H7 (cell line): ENCODE data around the gene RAMAC. TPM values are rescaled to one million over a fixed set of nuclear protein-coding genes. Genes with fewer than 3 reads are reported as not detected.
"Not testable (repeated sequence)": the region's sequence is repeated elsewhere in the genome, so short reads cannot be mapped to it uniquely, and the experiment has no call there.

ENCODE experiments used
- DNase-seq: peaks from one replicate; pipeline ENCODE4 v3.0.0; 2012
- H3K27me3 ChIP-seq: 2 replicates; pipeline ENCODE4 v1.6.0; 2011; ENCODE audit warnings: mild to moderate bottlenecking, low read length; ENCODE audit not compliant: control insufficient read depth, insufficient read depth
- H3K36me3 ChIP-seq: replicated peaks from 2 replicates; pipeline ENCODE4 v1.5.1; 2011; ENCODE audit warnings: low read length; ENCODE audit not compliant: control insufficient read depth, insufficient read depth
- H3K4me3 ChIP-seq: 2 replicates; pipeline ENCODE4 v1.5.1; 2011; ENCODE audit warnings: low read depth, mild to moderate bottlenecking, control low read depth, low read length, moderate library complexity; ENCODE audit not compliant: insufficient read depth
- total RNA-seq: library from RNA; depleted of rRNA; stranded (reverse); fragments of >200 nt; shearing (Covaris generic); gene quantifications from 2 replicates; pipeline ENCODE4 v1.2.3, GENCODE V29; 2014; rRNA removed

RAMAC gene
- 33.9 and 36.5 TPM in 2 replicates for total RNA-seq

DNA sequence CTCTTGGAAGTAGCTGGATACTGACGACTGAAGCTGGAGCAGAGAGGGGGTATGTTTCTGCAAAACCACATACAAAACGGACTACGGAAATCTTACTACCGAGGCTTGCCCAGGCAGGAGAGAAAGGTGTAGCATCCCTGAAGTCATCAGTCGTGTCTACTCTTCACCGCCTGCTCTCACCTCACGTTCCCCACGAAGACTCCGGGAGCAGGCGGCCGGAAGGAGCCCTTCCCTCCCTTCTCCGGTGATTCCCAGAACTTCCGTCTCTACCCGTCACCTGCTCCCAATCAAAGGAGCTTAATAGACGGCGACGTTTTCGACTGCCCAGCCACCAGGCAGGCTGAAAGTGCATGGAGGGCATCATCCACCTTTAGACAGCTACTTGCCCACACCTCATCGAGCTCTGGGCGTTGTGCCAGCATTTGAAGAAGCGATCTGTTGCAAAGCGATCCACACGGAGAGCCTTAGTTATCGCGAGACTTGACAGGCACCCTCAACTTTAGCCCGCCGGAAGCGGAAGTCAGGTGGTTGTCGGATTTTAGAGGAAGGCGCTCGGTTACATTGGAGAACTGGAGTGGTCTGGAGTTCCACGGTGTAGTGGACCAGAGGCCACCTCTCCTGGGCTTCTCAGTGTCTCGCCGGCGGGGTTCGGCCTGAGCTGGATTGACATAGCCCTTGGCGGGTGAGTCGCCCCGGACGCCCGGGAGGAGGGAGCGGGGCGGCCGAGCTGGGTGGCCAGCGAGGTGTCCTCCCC lies at the start of gene RAMAC:
Gene RAMAC, plus strand, starts transcription at position 523 of the 754 bp plus-strand sequence. CDS start 2,809 bp downstream, outside the sequence.
- H3K27me3 ChIP-seq = peaks cover 2% of the 10 kb centered on the region; the same call in 1 of the 2 replicates
- 0 out of 2 replicates have a peak, but pooled peaks cover 1% of the 10 kb centered on the region for H3K36me3 ChIP-seq
- DNase-seq = peak; percentile 86
- H3K4me3 ChIP-seq = peak within 1 kb of the TSS; percentile 88

DNA sequence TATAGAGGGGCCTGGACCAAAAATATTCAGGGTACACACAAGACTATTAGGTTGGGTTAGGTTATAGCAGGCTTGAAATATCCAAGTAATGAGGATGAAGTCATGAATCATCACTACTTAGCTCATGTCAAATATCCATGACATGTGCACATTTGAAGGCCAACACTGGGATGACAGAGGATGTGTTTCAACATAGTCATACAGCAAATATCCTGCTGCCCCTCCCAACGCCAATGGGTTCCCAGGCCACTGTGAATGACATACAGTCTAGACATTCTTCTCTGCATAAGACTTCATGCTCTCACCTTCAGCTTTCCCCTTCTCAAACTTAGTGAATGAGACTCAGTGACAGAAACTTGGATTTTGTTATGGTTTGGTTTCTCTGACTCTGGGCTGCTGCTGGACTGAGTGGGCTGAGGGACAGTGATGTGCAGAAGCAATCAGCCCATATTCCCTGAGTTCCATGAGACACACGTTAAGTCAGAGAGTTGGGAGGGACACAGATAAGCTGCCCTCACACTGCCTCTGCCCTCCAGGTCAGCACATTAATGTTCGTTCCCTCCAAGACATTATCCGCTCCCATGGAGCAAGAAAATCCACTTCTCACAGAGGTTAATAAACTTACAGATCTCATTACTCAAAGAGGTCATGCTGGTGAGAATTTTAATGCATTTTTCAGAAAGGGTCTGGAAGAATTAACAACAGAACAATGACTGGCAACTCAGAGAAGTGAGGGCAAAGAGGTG lies 48.9 kb upstream of the RAMAC start:
- no peak for DNase-seq
- H3K27me3 ChIP-seq = no peaks in the 10 kb centered on the region
- H3K4me3 ChIP-seq = no peak overlapping the region
- no peaks in the 10 kb centered on the region for H3K36me3 ChIP-seq

DNA sequence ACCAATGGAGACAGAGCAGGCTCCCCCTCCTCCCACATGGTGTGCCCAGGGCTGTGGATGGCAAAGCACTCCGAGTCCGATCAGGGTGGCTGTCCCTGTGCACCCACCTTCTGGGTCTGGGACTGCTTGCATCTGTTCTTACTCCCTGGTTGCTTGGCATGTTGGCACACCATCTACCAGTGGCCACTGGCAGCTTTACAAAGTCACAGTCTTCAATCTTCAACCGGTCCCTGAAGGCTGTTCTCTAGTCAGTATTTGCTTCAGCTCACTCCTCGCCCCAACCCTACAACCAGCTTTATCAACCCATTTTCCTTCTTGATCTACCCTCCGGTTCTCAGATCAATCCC lies 48.3 kb upstream of the RAMAC start:
- Histone ChIP-seq H3K36me3 (no peaks in the 10 kb centered on the region), H3K27me3 (no peaks in the 10 kb centered on the region), H3K4me3 (no peak overlapping the region)
- no peak for DNase-seq

DNA sequence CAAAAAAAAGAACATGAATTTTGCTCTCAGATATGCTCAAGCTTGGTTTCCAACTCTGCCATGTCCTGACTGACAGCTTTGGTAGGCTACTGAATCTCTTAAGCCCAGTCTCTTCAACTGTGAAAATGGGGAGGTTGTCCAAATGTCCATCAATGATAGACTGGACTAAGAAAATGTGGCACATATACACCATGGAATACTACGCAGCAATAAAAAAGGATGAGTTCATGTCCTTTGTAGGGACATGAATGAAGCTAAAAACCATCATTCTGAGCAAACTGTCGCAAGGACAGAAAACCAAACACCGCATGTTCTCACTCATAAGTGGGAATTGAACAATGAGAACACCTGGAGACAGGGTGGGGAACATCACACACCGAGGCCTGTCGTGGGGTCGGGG lies 46.3 kb upstream of the RAMAC start:
- not testable (repeated sequence) for H3K27me3 ChIP-seq, DNase-seq, H3K36me3 ChIP-seq, H3K4me3 ChIP-seq

DNA sequence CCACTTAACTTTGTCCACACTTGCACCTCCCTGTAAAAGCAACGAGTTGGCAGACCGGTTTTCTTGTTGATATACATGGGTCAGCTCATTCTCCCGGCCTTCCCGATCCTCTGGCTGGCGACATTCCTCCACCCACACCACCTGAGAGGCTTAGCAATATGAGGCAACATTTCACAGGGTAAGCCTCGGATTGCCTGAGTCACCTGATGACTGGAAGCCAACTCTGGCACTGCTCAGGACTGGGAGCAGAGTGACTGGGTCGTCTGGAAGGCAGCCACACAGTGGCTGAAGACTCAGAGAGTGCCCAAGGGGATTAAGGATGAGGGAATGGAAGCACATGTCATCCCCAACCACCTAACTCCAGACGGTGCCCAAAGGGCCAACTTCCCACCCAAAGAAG lies 43.3 kb upstream of the RAMAC start:
- H3K27me3 ChIP-seq = no peaks in the 10 kb centered on the region
- H3K36me3 ChIP-seq = no peaks in the 10 kb centered on the region
- no peak overlapping the region for H3K4me3 ChIP-seq
- no peak for DNase-seq

DNA sequence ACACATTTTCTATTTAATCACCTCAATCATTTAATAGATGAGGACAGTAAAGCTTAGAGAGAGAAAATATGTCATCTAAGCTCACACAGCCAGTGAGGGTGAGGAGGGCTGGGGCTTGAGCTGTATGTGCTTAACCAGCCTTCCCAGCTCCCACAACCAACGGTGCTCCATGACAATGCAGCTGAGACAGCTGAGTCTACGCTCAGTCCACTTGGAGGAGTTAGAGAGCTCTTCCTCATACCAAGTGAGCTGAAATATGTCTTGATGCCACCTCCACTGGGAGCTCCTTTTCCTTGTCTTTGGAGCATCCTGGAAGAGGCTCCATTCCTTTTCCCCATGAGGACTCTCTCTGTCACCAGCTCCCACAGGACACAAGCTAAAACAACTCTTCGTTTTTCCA lies 42.8 kb upstream of the RAMAC start:
- no peak for DNase-seq
- no peaks in the 10 kb centered on the region for H3K36me3 ChIP-seq
- no peak overlapping the region for H3K4me3 ChIP-seq
- H3K27me3 ChIP-seq = no peaks in the 10 kb centered on the region

DNA sequence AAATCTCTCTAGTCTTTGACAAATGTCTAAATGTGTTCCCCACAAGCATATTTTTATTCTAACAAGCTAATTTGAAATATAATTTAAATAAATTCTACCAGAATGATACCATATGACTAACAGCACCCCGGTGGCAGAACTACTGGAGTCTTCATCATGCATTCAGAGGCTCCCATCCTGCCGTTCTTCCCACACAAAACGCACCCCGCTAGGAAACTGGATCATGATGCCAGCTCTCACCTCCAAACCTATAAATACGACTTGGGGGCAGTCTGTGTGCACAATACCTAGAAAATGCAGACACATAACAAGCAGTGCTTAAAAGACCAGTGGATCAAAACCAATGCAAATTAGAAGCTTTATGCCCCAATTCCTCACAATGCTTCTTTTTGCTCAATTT lies 42.0 kb upstream of the RAMAC start:
- no peaks in the 10 kb centered on the region for H3K36me3 ChIP-seq
- no peak for DNase-seq
- H3K4me3 ChIP-seq = no peak overlapping the region
- no peaks in the 10 kb centered on the region for H3K27me3 ChIP-seq

DNA sequence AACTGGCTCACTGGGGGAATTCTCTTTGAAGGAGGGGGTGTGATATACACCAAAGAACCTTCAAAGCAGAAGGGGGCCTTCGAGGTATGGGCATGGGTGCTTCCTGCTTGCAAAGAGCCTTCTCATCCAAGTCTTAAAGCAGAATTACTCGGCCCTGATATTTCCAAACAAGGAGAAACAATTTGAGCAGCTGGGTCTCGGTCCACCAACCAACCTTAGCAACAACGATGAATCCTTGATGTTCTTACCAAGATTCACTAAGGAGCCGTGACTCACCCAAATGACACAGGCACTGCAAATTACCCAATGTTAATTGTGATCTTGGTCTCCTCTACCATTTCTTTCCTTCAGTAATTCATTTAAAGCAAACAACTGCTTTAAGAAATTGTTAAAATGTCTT lies 41.2 kb upstream of the RAMAC start:
- no peak overlapping the region for H3K4me3 ChIP-seq
- H3K27me3 ChIP-seq = peaks cover under 1% of the 10 kb centered on the region
- DNase-seq = no peak
- no peaks in the 10 kb centered on the region for H3K36me3 ChIP-seq

DNA sequence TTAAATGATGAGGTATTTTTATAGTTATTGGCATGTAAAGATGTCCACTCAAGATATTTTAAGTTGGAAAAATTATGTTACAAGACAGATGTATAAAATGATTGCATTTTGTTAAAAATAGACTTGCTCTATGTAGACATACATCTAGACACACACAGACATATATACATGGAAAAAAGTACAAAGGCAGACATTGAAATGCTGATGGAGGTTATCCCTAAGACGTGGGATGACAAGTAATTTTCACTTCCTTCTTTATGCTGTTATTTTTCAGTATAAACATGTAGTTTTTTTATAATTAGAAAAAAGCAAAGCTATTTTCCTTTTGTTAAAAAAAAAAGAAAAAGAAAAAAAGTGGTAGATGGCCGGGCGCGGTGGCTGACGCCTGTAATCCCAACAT lies 40.7 kb upstream of the RAMAC start:
- H3K4me3 ChIP-seq = no peak overlapping the region
- H3K27me3 ChIP-seq = peaks cover 3% of the 10 kb centered on the region
- no peak for DNase-seq
- H3K36me3 ChIP-seq = no peaks in the 10 kb centered on the region

DNA sequence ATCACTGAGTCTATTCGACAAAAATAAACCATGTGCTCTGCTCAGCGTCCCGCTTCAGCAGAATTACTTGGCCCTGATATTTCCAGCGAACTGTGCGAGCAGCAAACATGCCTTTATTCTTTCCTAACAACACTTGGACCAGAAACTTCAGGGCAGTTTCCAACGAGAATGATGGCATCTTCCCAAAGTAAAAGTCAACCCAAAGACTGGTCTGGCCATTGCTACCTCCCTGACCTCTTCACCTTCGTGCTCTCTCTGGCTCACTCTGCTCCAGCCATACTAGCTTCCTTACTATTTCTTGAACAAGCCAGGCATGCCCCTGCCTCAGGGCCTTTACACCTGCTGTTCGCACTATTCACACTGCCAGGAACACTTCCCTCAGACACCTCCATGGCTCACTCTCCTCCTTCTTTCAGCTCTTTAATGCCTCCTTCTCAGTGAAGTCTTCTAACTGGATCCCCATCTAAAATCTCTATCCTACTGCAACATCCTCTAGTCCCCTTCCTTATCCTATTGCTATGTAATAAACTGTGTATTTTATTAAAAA lies 39.8 kb upstream of the RAMAC start:
- no peak overlapping the region for H3K4me3 ChIP-seq
- no peak for DNase-seq
- H3K27me3 ChIP-seq = peaks cover 9% of the 10 kb centered on the region
- H3K36me3 ChIP-seq = no peaks in the 10 kb centered on the region

DNA sequence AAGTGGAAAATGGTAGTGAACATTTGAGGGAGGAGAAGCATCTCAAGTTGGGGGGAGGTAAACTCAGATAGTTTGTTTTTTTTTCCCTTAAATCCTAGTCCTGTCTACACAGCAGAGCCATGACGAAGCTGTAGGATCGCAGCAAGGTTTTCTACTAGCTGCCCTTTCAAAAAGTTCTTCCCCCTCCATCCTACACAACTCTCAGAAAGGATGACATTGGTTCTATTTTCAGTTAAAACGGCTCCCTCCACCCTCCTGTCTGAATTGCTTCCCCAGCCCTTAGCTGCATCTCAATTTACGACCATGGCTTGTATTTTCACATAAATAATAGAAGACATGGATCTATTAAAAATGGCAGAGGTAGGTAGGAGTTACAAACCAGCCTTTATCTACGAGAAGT lies 35.7 kb upstream of the RAMAC start:
- Histone ChIP-seq H3K36me3 (no peaks in the 10 kb centered on the region), H3K4me3 (no peak overlapping the region), H3K27me3 (peaks cover 26% of the 10 kb centered on the region)
- DNase-seq = no peak

DNA sequence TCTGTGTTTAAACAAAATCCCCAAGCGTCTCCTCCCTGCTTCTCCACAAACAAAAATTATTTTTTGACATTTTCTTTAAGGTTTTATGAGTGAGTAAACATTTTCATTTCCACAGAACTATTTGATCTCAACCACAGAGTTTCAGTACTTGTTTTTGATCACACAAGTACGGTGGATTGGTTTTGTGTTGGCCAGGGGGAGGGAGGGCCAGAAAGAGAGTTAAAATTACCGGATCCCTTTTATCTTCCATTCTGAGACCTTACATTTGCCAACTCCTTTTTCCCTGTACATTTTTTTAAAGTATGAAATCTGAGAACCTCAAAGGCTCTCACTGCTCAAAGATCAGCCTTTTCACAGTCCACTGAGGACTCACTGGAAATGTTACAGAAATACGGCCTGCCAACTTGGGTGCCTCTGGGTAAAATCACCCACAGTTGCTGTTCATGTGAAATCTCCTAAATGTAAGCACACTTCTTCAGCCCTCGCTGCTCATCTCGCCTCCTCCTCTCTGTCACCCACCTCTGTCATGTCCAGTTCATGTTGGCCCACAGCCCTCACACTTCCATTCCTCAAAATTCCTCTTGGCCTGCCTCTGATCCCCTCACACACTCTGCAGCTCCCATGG lies 35.2 kb upstream of the RAMAC start:
- H3K27me3 ChIP-seq = peaks cover 26% of the 10 kb centered on the region
- no peaks in the 10 kb centered on the region for H3K36me3 ChIP-seq
- no peak overlapping the region for H3K4me3 ChIP-seq
- no peak for DNase-seq

DNA sequence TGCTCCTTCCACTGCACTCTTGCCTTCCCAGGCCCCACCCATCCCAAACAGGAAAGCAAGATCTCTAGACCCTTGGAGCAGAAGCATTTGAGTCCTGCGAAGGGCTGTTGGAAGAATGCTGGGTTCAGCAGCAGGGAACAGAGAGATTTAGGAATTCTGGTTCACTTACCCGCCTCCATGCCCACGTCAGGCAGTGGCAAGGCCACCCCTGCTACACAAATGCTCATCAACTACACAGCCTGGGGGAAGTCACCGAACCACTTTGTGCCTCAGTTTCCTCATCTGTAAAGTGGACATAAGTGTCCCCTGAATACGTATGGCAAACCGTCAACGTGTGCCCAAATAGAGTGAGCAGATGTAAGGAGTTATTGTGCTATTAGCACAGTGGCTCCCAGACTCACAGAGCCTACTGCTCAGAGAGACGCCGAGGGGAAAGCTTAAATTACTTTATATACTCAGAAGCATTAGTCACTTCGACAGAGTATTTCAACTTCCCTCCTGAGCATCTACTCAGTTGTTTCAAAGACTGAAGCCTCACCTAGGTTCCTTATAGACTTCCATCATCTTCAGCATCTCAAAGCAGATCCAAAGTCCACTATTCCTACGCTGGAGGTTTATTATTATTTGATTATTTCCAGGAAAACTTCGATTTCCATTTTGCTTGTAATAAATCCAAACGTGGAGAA lies 34.4 kb upstream of the RAMAC start:
- Histone ChIP-seq H3K36me3 (no peaks in the 10 kb centered on the region), H3K4me3 (peak overlapping the region; percentile 52), H3K27me3 (peaks cover 26% of the 10 kb centered on the region)
- no peak for DNase-seq
